ENCODE measurements around the gene DYNLT2B.
"Not testable (repeated sequence)": the region's sequence is repeated elsewhere in the genome, so short reads cannot be mapped to it uniquely, and the experiment has no call there.

The DYNLT2B gene

GRCh38 chr3:196348698-196349097 is 30.7 kb upstream of the DYNLT2B start:
- no peaks in the 10 kb centered on the region for H3K79me2 ChIP-seq (ENCODE audit: low read length)
- no peaks in the 10 kb centered on the region for H3F3A ChIP-seq (ENCODE audit: insufficient read depth, low read length)
- no peaks in the 10 kb centered on the region for H3K4me1 ChIP-seq (ENCODE audit: low read length)
- no peak overlapping the region for H3K9ac ChIP-seq (ENCODE audit: low read length)
- H3K27me3 ChIP-seq (replicated peaks; ENCODE audit: insufficient read depth, low read length), result no peaks in the 10 kb centered on the region
- no peaks in the 10 kb centered on the region for H4K20me1 ChIP-seq (ENCODE audit: insufficient read depth, low read length)
- TF ChIP-seq, protein P1, sequence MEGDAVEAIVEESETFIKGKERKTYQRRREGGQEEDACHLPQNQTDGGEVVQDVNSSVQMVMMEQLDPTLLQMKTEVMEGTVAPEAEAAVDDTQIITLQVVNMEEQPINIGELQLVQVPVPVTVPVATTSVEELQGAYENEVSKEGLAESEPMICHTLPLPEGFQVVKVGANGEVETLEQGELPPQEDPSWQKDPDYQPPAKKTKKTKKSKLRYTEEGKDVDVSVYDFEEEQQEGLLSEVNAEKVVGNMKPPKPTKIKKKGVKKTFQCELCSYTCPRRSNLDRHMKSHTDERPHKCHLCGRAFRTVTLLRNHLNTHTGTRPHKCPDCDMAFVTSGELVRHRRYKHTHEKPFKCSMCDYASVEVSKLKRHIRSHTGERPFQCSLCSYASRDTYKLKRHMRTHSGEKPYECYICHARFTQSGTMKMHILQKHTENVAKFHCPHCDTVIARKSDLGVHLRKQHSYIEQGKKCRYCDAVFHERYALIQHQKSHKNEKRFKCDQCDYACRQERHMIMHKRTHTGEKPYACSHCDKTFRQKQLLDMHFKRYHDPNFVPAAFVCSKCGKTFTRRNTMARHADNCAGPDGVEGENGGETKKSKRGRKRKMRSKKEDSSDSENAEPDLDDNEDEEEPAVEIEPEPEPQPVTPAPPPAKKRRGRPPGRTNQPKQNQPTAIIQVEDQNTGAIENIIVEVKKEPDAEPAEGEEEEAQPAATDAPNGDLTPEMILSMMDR (IDR thresholded peaks at IDR 0.05; ENCODE audit: low read length), result no peak
- TF ChIP-seq EZH2 (optimal IDR thresholded peaks at IDR 0.05; ENCODE audit: low read depth, low read length) (no peak), EZH2phosphoT487 (IDR thresholded peaks at IDR 0.05; ENCODE audit: low read length) (no peak)
- H3K4me3 ChIP-seq (ENCODE audit: low read length), result no peak overlapping the region
- H3K9me2 ChIP-seq (replicated peaks; ENCODE audit: insufficient read depth, low read length), result no peaks in the 10 kb centered on the region
- H3K36me3 ChIP-seq (replicated peaks; ENCODE audit: insufficient read depth, low read length), result no peaks in the 10 kb centered on the region
- no peak for DNase-seq
- no peaks in the 10 kb centered on the region for H3K9me3 ChIP-seq (replicated peaks; ENCODE audit: insufficient read depth, low read length)
- H3K4me2 ChIP-seq (ENCODE audit: low read depth, low read length), result no peak overlapping the region
- no peak overlapping the region for H3K27ac ChIP-seq (ENCODE audit: low read length)
- no peak overlapping the region for H2AFZ ChIP-seq (ENCODE audit: low read length)

- Histone ChIP-seq H3K79me2 (ENCODE audit: low read length) (no peaks in the 10 kb centered on the region), H2AFZ (ENCODE audit: low read length) (no peak overlapping the region), H4K20me1 (ENCODE audit: insufficient read depth, low read length) (no peaks in the 10 kb centered on the region), H3K9ac (ENCODE audit: low read length) (no peak overlapping the region), H3K4me1 (ENCODE audit: low read length) (no peaks in the 10 kb centered on the region), H3F3A (ENCODE audit: insufficient read depth, low read length) (no peaks in the 10 kb centered on the region), H3K36me3 (replicated peaks; ENCODE audit: insufficient read depth, low read length) (no peaks in the 10 kb centered on the region), H3K9me3 (replicated peaks; ENCODE audit: insufficient read depth, low read length) (no peaks in the 10 kb centered on the region), H3K9me2 (replicated peaks; ENCODE audit: insufficient read depth, low read length) (no peaks in the 10 kb centered on the region), H3K27ac (ENCODE audit: low read length) (no peak overlapping the region), H3K27me3 (replicated peaks; ENCODE audit: insufficient read depth, low read length) (no peaks in the 10 kb centered on the region), H3K4me3 (ENCODE audit: low read length) (no peak overlapping the region), H3K4me2 (ENCODE audit: low read depth, low read length) (no peak overlapping the region)
- TF ChIP-seq EZH2 (optimal IDR thresholded peaks at IDR 0.05; ENCODE audit: low read depth, low read length) (no peak), EZH2phosphoT487 (IDR thresholded peaks at IDR 0.05; ENCODE audit: low read length) (no peak)
- TF ChIP-seq, protein P1 (IDR thresholded peaks at IDR 0.05; ENCODE audit: low read length), result no peak
- no peak for DNase-seq
These were observed 26.6 kb upstream of the DYNLT2B start for GRCh38 chr3:196344663-196345062.

- not testable (repeated sequence) for H3K27me3 ChIP-seq (replicated peaks; ENCODE audit: insufficient read depth, low read length); H3K4me3 ChIP-seq (ENCODE audit: low read length); H3K4me1 ChIP-seq (ENCODE audit: low read length); DNase-seq; H3K9me3 ChIP-seq (replicated peaks; ENCODE audit: insufficient read depth, low read length); H2AFZ ChIP-seq (ENCODE audit: low read length); H4K20me1 ChIP-seq (ENCODE audit: insufficient read depth, low read length); H3K9me2 ChIP-seq (replicated peaks; ENCODE audit: insufficient read depth, low read length); H3K79me2 ChIP-seq (ENCODE audit: low read length); H3K9ac ChIP-seq (ENCODE audit: low read length); H3F3A ChIP-seq (ENCODE audit: insufficient read depth, low read length); H3K4me2 ChIP-seq (ENCODE audit: low read depth, low read length); H3K27ac ChIP-seq (ENCODE audit: low read length); H3K36me3 ChIP-seq (replicated peaks; ENCODE audit: insufficient read depth, low read length)
These were observed 25.9 kb upstream of the DYNLT2B start for GRCh38 chr3:196343917-196344316.

- Histone ChIP-seq H3K79me2 (ENCODE audit: low read length) (no peaks in the 10 kb centered on the region), H4K20me1 (ENCODE audit: insufficient read depth, low read length) (no peaks in the 10 kb centered on the region), H3K27ac (ENCODE audit: low read length) (no peak overlapping the region), H2AFZ (ENCODE audit: low read length) (no peak overlapping the region), H3F3A (ENCODE audit: insufficient read depth, low read length) (no peaks in the 10 kb centered on the region), H3K9me3 (replicated peaks; ENCODE audit: insufficient read depth, low read length) (no peaks in the 10 kb centered on the region), H3K9ac (ENCODE audit: low read length) (no peak overlapping the region), H3K27me3 (replicated peaks; ENCODE audit: insufficient read depth, low read length) (no peaks in the 10 kb centered on the region), H3K4me2 (ENCODE audit: low read depth, low read length) (no peak overlapping the region), H3K36me3 (replicated peaks; ENCODE audit: insufficient read depth, low read length) (no peaks in the 10 kb centered on the region), H3K4me1 (ENCODE audit: low read length) (no peaks in the 10 kb centered on the region), H3K4me3 (ENCODE audit: low read length) (no peak overlapping the region), H3K9me2 (replicated peaks; ENCODE audit: insufficient read depth, low read length) (no peaks in the 10 kb centered on the region)
- TF ChIP-seq EZH2 (optimal IDR thresholded peaks at IDR 0.05; ENCODE audit: low read depth, low read length) (no peak), EZH2phosphoT487 (IDR thresholded peaks at IDR 0.05; ENCODE audit: low read length) (no peak)
- TF ChIP-seq, protein P1 (IDR thresholded peaks at IDR 0.05; ENCODE audit: low read length), result no peak
- DNase-seq, result no peak
These were observed 23.1 kb upstream of the DYNLT2B start for GRCh38 chr3:196341137-196341536.

Data from MM.1S (cell line).